HFF-Myc (cell line): ENCODE results near the gene TMEM59.

ENCODE experiments used
- DNase-seq: peaks from one replicate; pipeline ENCODE4 v3.0.0-alpha.2; 2011; ENCODE audit warnings: low read depth; ENCODE audit errors: extremely low read depth
- H3K4me3 ChIP-seq: replicated peaks from 2 replicates; pipeline ENCODE4 v1.5.1; 2011; ENCODE audit warnings: low read depth, mild to moderate bottlenecking, control low read depth, low read length
- CTCF ChIP-seq: IDR thresholded peaks from 2 replicates; pipeline ENCODE4 v1.5.1; 2012; ENCODE audit warnings: mild to moderate bottlenecking, low read depth, low read length, control low read depth; ENCODE audit errors: missing control alignments

Gene TMEM59

DNA sequence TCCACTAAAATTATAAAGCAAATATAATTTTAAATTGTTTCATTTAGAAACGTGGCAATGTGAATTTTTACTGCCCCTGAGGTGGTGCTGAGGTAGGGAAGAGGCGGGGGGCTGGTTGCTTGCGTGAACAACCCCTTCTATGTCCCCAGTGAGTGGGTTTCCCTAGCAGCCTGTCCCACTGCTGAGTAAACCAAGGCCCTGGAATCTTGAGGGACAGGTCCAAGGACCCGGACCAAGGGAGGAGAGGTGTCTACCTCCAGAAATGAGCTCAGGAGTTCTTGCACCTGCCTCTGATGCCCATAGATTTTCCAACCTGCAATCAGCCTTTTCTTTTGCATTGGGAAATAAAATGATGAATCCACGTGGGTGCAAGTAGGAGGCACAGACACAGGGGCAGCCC, 34.4 kb downstream of the TMEM59 start:
- no peak for DNase-seq
- TF ChIP-seq CTCF, result no peak
- no peak overlapping the region for H3K4me3 ChIP-seq

DNA sequence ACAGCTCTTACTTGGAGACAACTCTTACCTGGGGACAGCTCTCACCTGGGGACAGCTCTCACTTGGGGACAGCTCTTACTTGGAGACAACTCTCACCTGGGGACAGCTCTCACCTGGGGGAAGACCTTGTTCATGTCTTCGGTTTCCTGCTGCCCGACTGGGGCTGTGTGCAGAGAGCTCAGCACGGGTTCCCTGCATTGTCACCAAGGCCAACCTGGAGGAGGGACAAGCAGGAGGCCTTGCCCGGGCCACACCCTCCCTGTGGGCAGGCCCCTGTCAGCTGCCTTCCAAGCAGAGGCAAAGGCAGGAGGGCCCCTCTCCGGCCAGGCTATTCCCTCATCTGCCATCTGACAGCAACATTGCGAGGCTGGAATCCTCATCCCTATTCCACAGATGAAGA, 35.0 kb downstream of the TMEM59 start, which contains the start of gene LDLRAD1:
LDLRAD1 (minus strand) TSS at position 208 of the 400 bp plus-strand sequence; CDS start at position 134, 74 bp downstream.
- H3K4me3 ChIP-seq, result no peak within 1 kb of the TSS
- TF ChIP-seq CTCF, result no peak
- no peak for DNase-seq

- no peak overlapping the region for H3K4me3 ChIP-seq
- no peak for TF ChIP-seq CTCF
- peak; percentile 24 for DNase-seq
These were observed 36.4 kb downstream of the TMEM59 start for GRCh38 chr1:54016343-54017282.

DNA sequence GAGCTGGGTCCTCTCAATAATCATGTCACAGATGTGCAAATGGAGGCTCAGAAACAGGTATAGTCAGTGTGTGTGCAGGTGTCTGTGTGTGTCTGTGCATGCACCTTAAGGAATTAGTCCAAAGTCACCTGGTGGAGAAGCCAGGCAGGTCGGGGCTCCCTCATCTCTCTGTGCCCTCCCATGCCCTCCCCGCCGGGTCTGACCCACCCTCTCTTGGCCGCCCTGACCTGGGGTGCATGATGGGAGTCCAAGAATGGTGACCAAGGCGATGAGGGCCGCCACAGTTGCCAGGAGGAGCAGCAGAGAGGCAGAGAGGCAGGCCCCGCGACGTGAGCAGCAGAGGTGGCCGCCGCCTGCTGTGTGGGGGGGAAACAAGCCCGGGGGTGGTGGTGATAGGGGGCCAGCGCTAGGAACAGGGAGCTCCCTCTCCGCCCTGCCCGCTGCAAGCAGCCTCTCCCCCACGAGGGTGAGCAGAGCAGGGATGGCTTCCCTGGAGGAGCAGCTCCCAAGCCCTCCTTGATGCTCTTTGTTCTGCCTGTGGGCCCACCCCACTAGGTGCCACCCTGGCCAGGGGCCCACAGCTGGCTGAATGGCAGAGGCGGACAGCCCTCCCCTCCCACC, 38.9 kb downstream of the TMEM59 start:
- TF ChIP-seq CTCF, result no peak
- no peak overlapping the region for H3K4me3 ChIP-seq
- no peak for DNase-seq

DNA sequence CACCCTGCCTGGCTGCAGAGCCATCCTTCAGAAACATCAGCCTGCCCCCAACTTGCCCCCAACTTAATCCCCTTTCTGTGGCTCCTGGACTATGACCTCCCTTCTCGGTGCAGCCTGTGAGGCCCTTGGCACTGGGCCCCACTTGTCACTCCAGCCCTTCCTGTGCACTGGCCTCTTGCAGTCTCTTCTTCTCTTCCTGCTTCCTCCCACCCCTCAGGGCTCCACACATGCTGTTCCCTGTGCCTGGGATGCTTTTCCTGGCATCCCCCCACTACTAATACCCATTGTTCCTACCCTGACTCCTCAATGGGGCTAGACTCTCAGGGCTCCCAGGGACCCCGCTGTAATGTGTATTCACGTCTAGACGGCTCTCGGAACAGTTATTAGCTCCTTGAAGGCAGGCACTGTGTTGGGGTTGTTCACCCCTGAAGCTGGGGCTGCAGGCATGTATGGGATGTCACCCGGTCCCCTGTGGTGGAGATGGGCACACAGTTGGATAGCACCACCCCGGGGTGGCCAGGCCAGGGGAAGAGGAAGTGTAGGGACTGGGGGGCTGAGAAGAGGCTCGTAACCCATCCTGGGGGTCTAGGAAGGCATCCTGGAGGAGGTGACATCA, 39.5 kb downstream of the TMEM59 start:
- DNase-seq, result no peak
- TF ChIP-seq CTCF, result no peak
- no peak overlapping the region for H3K4me3 ChIP-seq

GRCh38 chr1:54012863-54013262, 40.1 kb downstream of the TMEM59 start:
- DNase-seq, result no peak
- no peak for TF ChIP-seq CTCF
- no peak overlapping the region for H3K4me3 ChIP-seq
